PC-3 (cell line): ENCODE results near the gene ADAMTS9. TPM values are rescaled to one million over a fixed set of nuclear protein-coding genes. Genes with fewer than 3 reads are reported as not detected.
A peak's percentile ranks its signal among the peaks of the same experiment; 100 is the strongest.

Source experiments
- ATAC-seq: fragments of 200-7000 bp; cut with Tn5 transposase; 2 replicates; pipeline ENCODE4 v1.9.1; 2020; ENCODE audit warnings: mild to moderate bottlenecking, moderate library complexity
- BruUV-seq: library from RNA; stranded (reverse); fragments of 400-500 nt; replicated peaks from 2 replicates; lab custom pipeline; 2021; lab: Mats Ljungman, UMichigan
- CTCF ChIA-PET: fragments of 300-600 bp; sonication (Branson Sonifier 250); formaldehyde crosslinking; loops from one replicate; lab custom pipeline; 2022; ENCODE audit warnings: antibody characterized with exemption; lab: Charles Lee
- POLR2A ChIA-PET: fragments of 300-600 bp; sonication (Branson Sonifier 250); formaldehyde crosslinking; loops from one replicate; lab custom pipeline; 2022; ENCODE audit warnings: antibody characterized with exemption; ENCODE audit not compliant: unreplicated experiment; lab: Charles Lee
- DNase-seq: peaks from one replicate; pipeline ENCODE4 v3.0.0-alpha.2; 2015
- H2AFZ ChIP-seq: fragments of 300-600 bp; sonication (generic); 2 replicates; pipeline ENCODE4 v1.6.0; 2016; ENCODE audit warnings: antibody characterized with exemption, low read length
- H3F3A ChIP-seq: fragments of 300-600 bp; sonication (generic); one replicate; pipeline ENCODE4 v1.6.0; 2017; ENCODE audit warnings: antibody characterized with exemption, low read length, control low read depth, mild to moderate bottlenecking; ENCODE audit not compliant: unreplicated experiment
- H3K27ac ChIP-seq: fragments of 300-600 bp; sonication (generic); 2 replicates; pipeline ENCODE4 v1.5.1; 2016; ENCODE audit warnings: mild to moderate bottlenecking, low read length
- H3K27me3 ChIP-seq: fragments of 300-600 bp; sonication (generic); 2 replicates; pipeline ENCODE4 v1.6.1; 2016; ENCODE audit warnings: low read length, mixed read lengths
- H3K36me3 ChIP-seq: fragments of 300-600 bp; sonication (generic); 2 replicates; pipeline ENCODE4 v1.6.1; 2016; ENCODE audit warnings: low read depth, mixed run types, low read length, mixed read lengths
- H3K4me1 ChIP-seq: fragments of 300-600 bp; sonication (generic); 2 replicates; pipeline ENCODE4 v1.5.1; 2016; ENCODE audit warnings: low read length; ENCODE audit not compliant: insufficient read depth
- H3K4me2 ChIP-seq: fragments of 300-600 bp; sonication (generic); 2 replicates; pipeline ENCODE4 v1.6.0; 2016; ENCODE audit warnings: low read length
- H3K4me3 ChIP-seq: fragments of 300-600 bp; sonication (generic); 2 replicates; pipeline ENCODE4 v1.5.1; 2016; ENCODE audit warnings: mild to moderate bottlenecking, low read length, mixed read lengths
- H3K79me2 ChIP-seq: fragments of 300-600 bp; sonication (generic); 2 replicates; pipeline ENCODE4 v1.6.1; 2017; ENCODE audit warnings: low read length, mixed read lengths
- H3K9ac ChIP-seq: fragments of 300-600 bp; sonication (generic); 2 replicates; pipeline ENCODE4 v1.6.0; 2016; ENCODE audit warnings: mild to moderate bottlenecking, low read length
- H3K9me2 ChIP-seq: fragments of 300-600 bp; sonication (generic); replicated peaks from 2 replicates; pipeline ENCODE4 v1.6.1; 2016; ENCODE audit warnings: mixed run types, low read length, mixed read lengths
- H3K9me3 ChIP-seq: fragments of 300-600 bp; sonication (generic); 2 replicates; pipeline ENCODE4 v1.6.1; 2016; ENCODE audit warnings: low read length, mixed read lengths
- H4K20me1 ChIP-seq: fragments of 300-600 bp; sonication (generic); 2 replicates; pipeline ENCODE4 v1.6.1; 2016; ENCODE audit warnings: low read length, mixed read lengths
- CTCF ChIP-seq: fragments of 300-600 bp; sonication (generic); conservative IDR thresholded peaks from 2 replicates; pipeline ENCODE4 v1.5.1; 2017; ENCODE audit warnings: antibody characterized with exemption, low read depth, mild to moderate bottlenecking, low read length
- EZH2 ChIP-seq: fragments of 300-600 bp; sonication (generic); IDR thresholded peaks from one replicate; pipeline ENCODE4 v1.6.1; 2017; ENCODE audit warnings: antibody characterized with exemption, mild to moderate bottlenecking, low read length; ENCODE audit not compliant: unreplicated experiment
- EZH2phosphoT487 ChIP-seq: fragments of 300-600 bp; sonication (generic); IDR thresholded peaks from 2 replicates; pipeline ENCODE4 v1.6.1; 2018; ENCODE audit warnings: mild to moderate bottlenecking, antibody characterized with exemption, low read length, borderline replicate concordance
- intact Hi-C: fragments of 100-400 bp; cut with micrococcal nuclease; formaldehyde crosslinking; loops from 2 replicates; pipeline ENCODE4 v1.9.0; 2023
- total RNA-seq: library from RNA; depleted of rRNA; stranded (reverse); fragments of >200 nt; gene quantifications from 2 replicates; pipeline ENCODE4 v1.2.3, GENCODE V29; 2014

The ADAMTS9 gene
- total RNA-seq, 1 experiment from 2014 or later, result 0.55 TPM

- H3K27me3 ChIP-seq, result no peaks in the 10 kb centered on the region
- intact Hi-C loops, result no loop called here
- H4K20me1 ChIP-seq, result no peaks in the 10 kb centered on the region
- ATAC-seq (no peak), DNase-seq (no peak)
- no peaks in the 10 kb centered on the region for H3K9me2 ChIP-seq
- POLR2A ChIA-PET, result no interaction called here
- H3K4me3 ChIP-seq, result no peak overlapping the region
- H3K79me2 ChIP-seq, result no peaks in the 10 kb centered on the region
- no peaks in the 10 kb centered on the region for H3K36me3 ChIP-seq
- no peaks in the 10 kb centered on the region for H3F3A ChIP-seq
- BruUV-seq, result no TSS peak
- no peak overlapping the region for H2AFZ ChIP-seq
- TF ChIP-seq EZH2 (no peak), CTCF (no peak), EZH2phosphoT487 (no peak)
- H3K4me2 ChIP-seq, result no peak overlapping the region
- no peaks in the 10 kb centered on the region for H3K4me1 ChIP-seq
- no peak overlapping the region for H3K9ac ChIP-seq
- H3K9me3 ChIP-seq, result no peaks in the 10 kb centered on the region
- CTCF ChIA-PET, result no interaction called here
- H3K27ac ChIP-seq, result no peak overlapping the region
These were observed 87.4 kb downstream of the ADAMTS9 start for GRCh38 chr3:64600246-64600950.

GRCh38 chr3:64599651-64600050, 88.1 kb downstream of the ADAMTS9 start:
- Histone ChIP-seq H3K9me2 (no peaks in the 10 kb centered on the region), H3K27ac (no peak overlapping the region), H3K4me1 (no peaks in the 10 kb centered on the region), H3K9ac (no peak overlapping the region), H3F3A (no peaks in the 10 kb centered on the region), H4K20me1 (no peaks in the 10 kb centered on the region), H3K79me2 (no peaks in the 10 kb centered on the region), H3K9me3 (no peaks in the 10 kb centered on the region), H3K4me3 (no peak overlapping the region), H3K36me3 (no peaks in the 10 kb centered on the region), H3K27me3 (no peaks in the 10 kb centered on the region), H2AFZ (no peak overlapping the region), H3K4me2 (no peak overlapping the region)
- ChIA-PET POLR2A (no interaction called here), CTCF (no interaction called here)
- BruUV-seq, result no TSS peak
- intact Hi-C loops, result no loop called here
- ATAC-seq (no peak), DNase-seq (no peak)
- TF ChIP-seq EZH2phosphoT487, result no peak
- TF ChIP-seq CTCF, result no peak
- TF ChIP-seq EZH2, result no peak

GRCh38 chr3:64595253-64595694, 92.5 kb downstream of the ADAMTS9 start:
- Histone ChIP-seq H3K27me3 (no peaks in the 10 kb centered on the region), H2AFZ (no peak overlapping the region), H3K27ac (no peak overlapping the region), H3K4me1 (no peaks in the 10 kb centered on the region), H3K79me2 (no peaks in the 10 kb centered on the region), H3K36me3 (no peaks in the 10 kb centered on the region), H4K20me1 (no peaks in the 10 kb centered on the region), H3K4me3 (no peak overlapping the region), H3F3A (no peaks in the 10 kb centered on the region), H3K4me2 (no peak overlapping the region), H3K9me3 (no peaks in the 10 kb centered on the region), H3K9ac (no peak overlapping the region), H3K9me2 (no peaks in the 10 kb centered on the region)
- no peak for TF ChIP-seq EZH2phosphoT487
- no peak for TF ChIP-seq CTCF
- TF ChIP-seq EZH2, result no peak
- POLR2A ChIA-PET, result no interaction called here
- BruUV-seq, result no TSS peak
- ATAC-seq (no peak), DNase-seq (peak; percentile 5)
- intact Hi-C loops, result no loop called here
- CTCF ChIA-PET, result no interaction called here
